Transverse colon (tissue), 4 donors: Measurements from ENCODE around the gene TCEAL4. TPM values are rescaled to one million over a fixed set of nuclear protein-coding genes. Genes with fewer than 3 reads are reported as not detected.

ENCODE experiments used
- DNase-seq: peaks from one replicate; pipeline ENCODE4 v3.0.0-alpha.2; 2019
- H3K27ac ChIP-seq, 4 donors: fragments of 200-600 bp; sonication (generic); 2 replicates each; pipeline ENCODE4 v1.5.1; 2016 to 2018; ENCODE audit warnings: inconsistent platforms in 4 of 4
- H3K27me3 ChIP-seq: fragments of 200-600 bp; sonication (generic); 2 replicates; pipeline ENCODE4 v1.5.1; 2017; ENCODE audit warnings: inconsistent platforms
- H3K36me3 ChIP-seq, 4 donors: fragments of 200-600 bp; sonication (generic); 2 replicates each; pipeline ENCODE4 v1.5.1; 2017 to 2019; ENCODE audit warnings: inconsistent platforms in 4 of 4
- H3K4me1 ChIP-seq, 4 donors: fragments of 200-600 bp; sonication (generic); 2 replicates each; pipeline ENCODE4 v1.5.1; 2017 to 2020; ENCODE audit warnings: inconsistent platforms in 4 of 4
- H3K4me3 ChIP-seq, 4 donors: fragments of 200-600 bp; sonication (generic); 1 replicate in 1 of 4; 2 replicates in 3 of 4; pipeline versions ENCODE4 v1.5.1 to v1.6.1; 2017 to 2019; ENCODE audit warnings: inconsistent platforms in 4 of 4
- H3K9me3 ChIP-seq, 2 donors: fragments of 200-600 bp; sonication (generic); 2 replicates each; pipeline ENCODE4 v1.5.1; 2017 to 2019; ENCODE audit warnings: inconsistent platforms in 2 of 2
- EP300 ChIP-seq: sonication (generic); formaldehyde crosslinking; IDR thresholded peaks from one replicate; pipeline ENCODE4 v1.6.1; 2017; ENCODE audit warnings: antibody characterized with exemption, low read depth
- POLR2A ChIP-seq: fragments of 450-650 bp; IDR thresholded peaks from one replicate; pipeline ENCODE4 v1.6.1; 2016; ENCODE audit warnings: antibody characterized with exemption, mild to moderate bottlenecking, moderate library complexity
- POLR2AphosphoS5 ChIP-seq, 3 donors: sonication (generic); formaldehyde crosslinking; IDR thresholded peaks; one replicate each; pipeline ENCODE4 v1.6.1; 2016; ENCODE audit warnings: antibody characterized with exemption in 3 of 3
- WGBS, 2 donors: methylation state at CpG; one replicate each; pipeline ENCODE4 v1.1.5; 2018; ENCODE audit warnings: low coverage in 1 of 2; 5-methylcytosine and 5-hydroxymethylcytosine counted together
- in situ Hi-C, 4 donors: fragments of 200-750 bp; cut with MboI; loops; one replicate each; pipeline versions ENCODE4 v1.15.0 to v1.15.1; 2017; ENCODE audit warnings: low sequenced_read_pairs in 3 of 4, low pct_ligation_motif_present in 1 of 4, low pct_unique_long_range_greater_than_20kb in 1 of 4
- intact Hi-C: fragments of 100-400 bp; cut with DNase I; formaldehyde crosslinking; loops from one replicate; pipeline ENCODE4 v1.15.1; 2023; ENCODE audit warnings: low total_unique reads
- total RNA-seq, 4 donors: library from RNA; depleted of rRNA; stranded (reverse); fragments of >200 nt; gene quantifications; one replicate each; pipeline ENCODE4 v1.1.0, GENCODE V29; 2016
- TF ChIP-seq, protein P1 (sequence below), 5 experiments: fragments of 200-600 bp in 3 of 5; fragments of 450-650 bp in 2 of 5; sonication (generic) in 3 of 5; IDR thresholded peaks; 1 replicate in 2 of 5; 2 replicates in 3 of 5; pipeline ENCODE4 v1.5.1; 2016 to 2017; ENCODE audit warnings: antibody characterized with exemption in 5 of 5, inconsistent platforms in 3 of 5, mild to moderate bottlenecking in 2 of 5, moderate library complexity in 1 of 5

TCEAL4 gene
- total RNA-seq, 4 donors from 2014 or later: 25.5 to 118 (median 55.6) TPM

DNA sequence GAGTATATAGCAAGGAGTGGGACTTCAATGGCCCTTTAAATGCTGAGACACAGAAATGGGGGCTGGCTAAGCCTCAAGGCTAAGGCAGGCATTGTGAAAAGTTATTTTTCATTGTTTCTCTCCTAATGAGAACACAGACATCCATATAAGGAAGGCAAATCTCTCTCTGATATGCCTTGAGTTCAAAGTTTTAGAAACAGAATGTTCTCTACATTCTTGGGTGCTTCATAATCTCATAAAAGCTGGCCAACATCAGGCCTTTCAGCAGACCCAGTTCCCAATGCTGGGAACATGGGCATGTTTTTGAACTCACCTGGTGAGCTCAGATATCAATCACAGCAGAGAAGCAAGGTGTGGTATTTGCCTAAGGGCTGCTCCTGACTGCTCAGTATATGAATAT is 46.6 kb upstream of the TCEAL4 start:
- Histone ChIP-seq H3K36me3 (no peaks in the 10 kb centered on the region), H3K27ac (peak overlapping the region in 3 of 4 donors; percentile 26 to 51 (median 31)), H3K4me3 (no peak overlapping the region), H3K4me1 (peaks cover 0 to 2% (median 0%) of the 10 kb centered on the region in 4 donors), H3K9me3 (no peaks in the 10 kb centered on the region), H3K27me3 (no peaks in the 10 kb centered on the region)
- TF ChIP-seq EP300: no peak
- TF ChIP-seq, protein P1, sequence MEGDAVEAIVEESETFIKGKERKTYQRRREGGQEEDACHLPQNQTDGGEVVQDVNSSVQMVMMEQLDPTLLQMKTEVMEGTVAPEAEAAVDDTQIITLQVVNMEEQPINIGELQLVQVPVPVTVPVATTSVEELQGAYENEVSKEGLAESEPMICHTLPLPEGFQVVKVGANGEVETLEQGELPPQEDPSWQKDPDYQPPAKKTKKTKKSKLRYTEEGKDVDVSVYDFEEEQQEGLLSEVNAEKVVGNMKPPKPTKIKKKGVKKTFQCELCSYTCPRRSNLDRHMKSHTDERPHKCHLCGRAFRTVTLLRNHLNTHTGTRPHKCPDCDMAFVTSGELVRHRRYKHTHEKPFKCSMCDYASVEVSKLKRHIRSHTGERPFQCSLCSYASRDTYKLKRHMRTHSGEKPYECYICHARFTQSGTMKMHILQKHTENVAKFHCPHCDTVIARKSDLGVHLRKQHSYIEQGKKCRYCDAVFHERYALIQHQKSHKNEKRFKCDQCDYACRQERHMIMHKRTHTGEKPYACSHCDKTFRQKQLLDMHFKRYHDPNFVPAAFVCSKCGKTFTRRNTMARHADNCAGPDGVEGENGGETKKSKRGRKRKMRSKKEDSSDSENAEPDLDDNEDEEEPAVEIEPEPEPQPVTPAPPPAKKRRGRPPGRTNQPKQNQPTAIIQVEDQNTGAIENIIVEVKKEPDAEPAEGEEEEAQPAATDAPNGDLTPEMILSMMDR (IDR thresholded peaks at IDR 0.05): no peak
- no peak for TF ChIP-seq POLR2AphosphoS5 (IDR thresholded peaks at IDR 0.05)
- TF ChIP-seq POLR2A: no peak
- intact Hi-C loops (no loop called here), in situ Hi-C loops (loop anchor here (10.0 to 25.0 kb wide), 3 partner anchors 249 to 286 kb away; partner anchors contain the start of gene PLP1 (in 1 of the 4))
- DNase-seq: no peak

DNA sequence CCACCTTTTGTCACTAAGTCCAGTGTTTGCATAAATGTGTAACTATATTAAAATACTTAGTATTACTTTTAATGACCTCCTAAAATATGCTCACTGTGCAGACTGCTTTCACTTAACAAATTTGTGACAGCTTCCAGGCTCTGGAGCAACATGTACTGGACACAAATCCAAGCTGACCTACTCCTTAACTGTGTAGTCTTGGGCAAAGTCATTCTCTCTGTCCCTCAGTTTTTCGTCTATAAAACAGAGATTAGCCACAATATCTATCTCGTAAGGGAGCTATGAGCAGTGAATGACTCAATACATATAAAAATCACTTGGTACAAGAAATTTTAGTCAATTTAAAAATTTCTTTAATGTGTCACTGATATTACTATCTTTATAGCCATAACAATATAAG is 45.6 kb upstream of the TCEAL4 start:
- no peak overlapping the region for H3K4me3 ChIP-seq
- 50 to 61% methylated on average over 1 to 2 of the region's 2 CpGs for WGBS, 2 donors
- peak overlapping the region in 3 of 4 donors; percentile 26 to 49 (median 31) for H3K27ac ChIP-seq
- no peak for TF ChIP-seq POLR2AphosphoS5 (IDR thresholded peaks at IDR 0.05)
- TF ChIP-seq, protein P1 (IDR thresholded peaks at IDR 0.05): no peak
- TF ChIP-seq EP300: no peak
- no peak for TF ChIP-seq POLR2A
- H3K4me1 ChIP-seq: no peaks in the 10 kb centered on the region
- in situ Hi-C loops: loop anchor here (10.0 to 25.0 kb wide), 3 partner anchors 248 to 285 kb away; partner anchors contain the start of gene PLP1 (in 1 of the 4)
- no peak for DNase-seq
- H3K27me3 ChIP-seq: no peaks in the 10 kb centered on the region
- intact Hi-C loops: no loop called here
- no peaks in the 10 kb centered on the region for H3K36me3 ChIP-seq
- no peaks in the 10 kb centered on the region for H3K9me3 ChIP-seq

DNA sequence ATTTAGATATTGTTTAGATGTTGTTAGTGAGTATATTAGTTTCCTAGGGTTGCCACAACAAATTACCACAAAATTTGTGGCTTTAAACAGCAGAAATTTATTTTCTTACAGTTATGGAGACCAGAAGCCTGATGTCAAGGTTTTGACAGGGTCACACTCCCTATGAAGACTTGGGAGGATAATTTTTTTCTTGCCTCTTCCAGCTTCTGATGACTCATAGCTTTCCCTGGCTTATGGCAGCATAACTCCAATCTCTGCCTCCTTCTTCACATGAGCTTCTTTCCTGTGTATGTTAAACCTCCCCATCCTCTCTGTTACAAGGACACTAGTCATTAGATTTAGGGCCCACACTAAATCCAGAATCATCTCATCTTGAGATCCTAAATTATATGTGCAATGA is 45.2 kb upstream of the TCEAL4 start:
- Histone ChIP-seq H3K36me3 (no peaks in the 10 kb centered on the region), H3K27me3 (no peaks in the 10 kb centered on the region), H3K4me3 (no peak overlapping the region), H3K4me1 (no peaks in the 10 kb centered on the region), H3K27ac (peak overlapping the region in 2 of 4 donors; percentile 11 to 49), H3K9me3 (no peaks in the 10 kb centered on the region)
- in situ Hi-C loops: loop anchor here in 3 of 4 donors (25.0 kb wide), 2 partner anchors 247 to 272 kb away; partner anchors contain the start of gene PLP1 (in 1 of the 3)
- intact Hi-C loops: no loop called here
- DNase-seq: no peak
- TF ChIP-seq, protein P1 (IDR thresholded peaks at IDR 0.05): no peak
- TF ChIP-seq EP300 (no peak), POLR2AphosphoS5 (IDR thresholded peaks at IDR 0.05) (no peak), POLR2A (no peak)

DNA sequence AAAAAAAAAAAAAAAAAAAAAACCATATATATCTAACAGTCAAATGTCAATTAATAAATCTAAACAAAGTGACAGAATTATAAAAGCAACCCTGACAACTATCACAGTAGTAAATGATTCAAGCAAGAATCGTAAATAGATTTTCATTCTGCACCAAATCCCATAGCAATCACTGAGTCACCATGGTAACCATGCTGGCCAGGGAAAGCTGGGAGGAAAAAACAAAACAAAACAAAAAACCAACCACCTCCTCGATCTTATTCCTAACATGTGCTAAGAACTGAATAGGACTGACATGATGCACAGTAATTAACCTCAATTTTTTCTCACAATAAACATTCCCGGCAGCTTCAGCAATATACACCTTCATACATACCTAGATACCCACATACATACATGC is 35.4 kb upstream of the TCEAL4 start:
- H3K4me3 ChIP-seq: no peak overlapping the region
- no peaks in the 10 kb centered on the region for H3K4me1 ChIP-seq
- in situ Hi-C loops (loop anchor here in 3 of 4 donors (25.0 kb wide), 2 partner anchors 237 to 262 kb away; partner anchors contain the start of gene PLP1 (in 1 of the 3)), intact Hi-C loops (no loop called here)
- WGBS, 2 donors: 67 to 83% methylated on average over 1 to 3 of the region's 3 CpGs
- DNase-seq: no peak
- H3K27ac ChIP-seq: no peak overlapping the region
- TF ChIP-seq POLR2A (no peak), EP300 (no peak), POLR2AphosphoS5 (IDR thresholded peaks at IDR 0.05) (no peak)
- TF ChIP-seq, protein P1 (IDR thresholded peaks at IDR 0.05): no peak
- no peaks in the 10 kb centered on the region for H3K27me3 ChIP-seq
- H3K36me3 ChIP-seq: no peaks in the 10 kb centered on the region
- H3K9me3 ChIP-seq: no peaks in the 10 kb centered on the region
